ENCODE measurements around the gene HCRTR1.

HCRTR1 gene

DNA sequence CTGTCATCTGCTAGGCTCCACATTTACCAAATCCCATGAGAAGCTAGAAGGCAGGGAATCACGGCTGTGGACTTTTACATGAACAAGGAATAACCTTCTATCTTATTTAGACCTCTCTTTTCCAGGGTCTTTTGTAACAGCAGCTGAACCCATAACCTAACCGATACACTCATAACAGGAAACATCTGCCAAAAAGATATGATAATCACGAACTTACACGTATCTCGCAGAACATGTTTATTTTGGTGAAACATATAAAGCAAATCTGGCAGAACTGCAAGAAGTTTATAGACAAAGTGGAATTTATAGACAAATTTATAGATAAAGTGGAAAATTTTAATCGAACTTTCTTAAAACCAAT is 20.8 kb upstream of the HCRTR1 start:
- in situ Hi-C loops (cut with MboI; ENCODE audit: low sequenced_read_pairs), result no loop called here

DNA sequence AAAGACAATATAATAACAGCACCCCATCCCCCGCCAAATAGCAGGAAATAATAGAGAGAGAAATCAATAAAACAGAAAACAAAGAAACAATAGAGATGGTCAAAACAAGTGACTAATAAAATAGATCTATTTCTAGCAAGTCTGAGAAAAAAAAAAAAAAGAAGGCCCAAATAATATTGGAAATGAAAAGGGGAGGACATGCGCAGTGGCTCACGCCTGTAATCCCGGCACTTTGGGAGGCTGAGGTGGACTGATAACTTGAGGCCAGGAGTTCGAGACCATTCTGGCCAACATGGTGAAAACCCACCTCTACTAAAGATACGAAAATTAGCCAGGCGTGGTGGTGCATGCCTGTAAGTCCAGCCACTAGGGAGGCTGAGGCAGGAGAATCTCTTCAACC is 18.5 kb upstream of the HCRTR1 start:
- in situ Hi-C loops (cut with MboI; ENCODE audit: low sequenced_read_pairs), result no loop called here

DNA sequence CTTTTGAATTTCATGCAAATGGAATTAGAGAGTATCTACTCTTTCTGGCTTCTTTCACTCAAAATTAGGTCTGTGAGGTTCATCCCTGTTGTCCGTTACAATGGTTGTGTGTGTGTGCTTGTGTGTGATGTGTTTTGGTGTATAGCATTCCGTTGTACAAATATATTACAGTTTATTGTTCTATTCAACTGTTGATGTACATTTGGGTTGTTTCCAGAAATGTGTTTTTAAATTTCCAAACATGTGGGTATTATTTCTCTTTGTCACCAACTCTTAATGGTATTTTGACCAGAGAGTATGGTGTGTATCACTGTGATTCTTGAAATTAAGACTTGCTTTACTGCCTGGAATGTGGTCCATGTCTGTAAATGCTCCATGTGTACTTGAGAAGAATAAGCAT is 16.8 kb upstream of the HCRTR1 start:
- in situ Hi-C loops (cut with MboI; ENCODE audit: low sequenced_read_pairs), result no loop called here

- in situ Hi-C loops (cut with MboI; ENCODE audit: low sequenced_read_pairs), result no loop called here
Observed at GRCh38 chr1:31602081-31602480, 15.4 kb upstream of the HCRTR1 start.

DNA sequence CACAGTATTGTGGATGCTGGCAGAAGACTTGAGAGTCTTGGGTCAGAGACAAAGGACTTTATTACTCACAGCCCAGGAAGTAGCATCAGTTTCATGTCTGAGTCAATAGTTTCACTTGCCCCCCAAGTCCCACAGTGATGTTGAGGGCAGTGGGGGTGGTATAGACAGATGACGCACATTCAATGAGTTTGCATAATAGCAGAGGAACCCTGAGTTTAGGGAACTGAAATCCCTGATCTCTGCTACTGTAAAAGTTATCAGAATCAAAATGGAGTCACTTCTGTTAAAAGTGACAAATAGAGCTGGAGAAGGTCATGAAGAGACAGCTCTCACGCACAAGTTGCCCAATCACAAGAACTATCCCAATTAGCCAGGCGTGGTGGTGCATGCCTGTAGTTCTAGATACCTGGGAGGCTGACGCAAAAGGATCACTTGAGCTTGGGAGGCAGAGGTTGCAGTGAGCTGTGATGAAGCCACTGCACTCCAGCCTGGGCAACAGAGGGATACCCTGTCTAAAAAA is 11.5 kb upstream of the HCRTR1 start:
- in situ Hi-C loops (cut with MboI; ENCODE audit: low sequenced_read_pairs), result no loop called here

DNA sequence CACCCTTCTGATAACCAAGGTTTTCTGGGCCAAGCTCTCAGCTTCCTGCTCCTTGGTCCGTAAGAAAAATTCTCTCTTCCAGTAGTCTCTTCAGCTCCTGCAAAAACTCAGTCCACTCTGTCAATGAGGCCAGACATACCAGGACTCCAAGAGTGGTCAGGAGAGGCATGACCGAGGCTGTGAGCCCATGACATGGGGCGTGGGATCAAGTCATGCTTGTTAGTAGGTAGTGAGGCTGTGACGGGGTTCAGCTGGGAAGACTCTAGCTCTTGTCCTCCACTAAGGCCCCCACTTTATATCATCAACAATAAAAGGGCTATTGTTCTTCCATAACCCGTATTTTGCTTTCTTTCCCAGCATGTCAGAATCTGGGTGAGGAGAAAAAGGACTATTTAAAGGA is 10.1 kb upstream of the HCRTR1 start:
- in situ Hi-C loops (cut with MboI; ENCODE audit: low sequenced_read_pairs), result no loop called here

DNA sequence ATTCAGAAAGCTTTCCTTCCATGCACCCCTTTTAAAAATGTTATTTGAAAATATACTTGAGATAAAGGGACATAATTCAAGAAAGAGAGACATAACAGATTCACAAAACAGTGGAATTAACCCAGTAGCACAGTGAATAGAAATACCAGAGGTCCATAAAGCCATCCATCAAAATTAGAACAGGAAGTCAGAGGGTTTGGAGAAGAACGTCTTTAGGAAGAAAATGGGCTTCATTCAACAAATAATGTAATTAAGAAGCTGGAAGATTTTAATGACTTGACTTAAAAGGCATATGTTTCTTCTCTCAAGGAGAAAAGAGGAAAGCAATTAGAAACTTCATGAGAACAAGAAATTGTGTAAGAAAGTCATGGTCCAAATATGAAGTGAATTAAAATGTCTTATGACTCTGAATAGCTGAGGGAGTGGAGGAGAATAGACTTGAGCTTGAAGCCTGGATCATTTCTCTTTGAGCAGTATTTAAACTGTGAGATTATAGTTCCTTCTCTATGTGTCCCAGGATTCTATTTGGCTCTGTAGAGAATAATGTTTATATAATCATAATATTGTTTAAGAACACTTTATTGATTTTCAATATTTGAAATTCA is 7.9 kb upstream of the HCRTR1 start:
- in situ Hi-C loops (cut with MboI; ENCODE audit: low sequenced_read_pairs), result no loop called here

- in situ Hi-C loops (cut with MboI; ENCODE audit: low sequenced_read_pairs), result no loop called here
Observed at GRCh38 chr1:31614414-31615005, 3.0 kb upstream of the HCRTR1 start.

DNA sequence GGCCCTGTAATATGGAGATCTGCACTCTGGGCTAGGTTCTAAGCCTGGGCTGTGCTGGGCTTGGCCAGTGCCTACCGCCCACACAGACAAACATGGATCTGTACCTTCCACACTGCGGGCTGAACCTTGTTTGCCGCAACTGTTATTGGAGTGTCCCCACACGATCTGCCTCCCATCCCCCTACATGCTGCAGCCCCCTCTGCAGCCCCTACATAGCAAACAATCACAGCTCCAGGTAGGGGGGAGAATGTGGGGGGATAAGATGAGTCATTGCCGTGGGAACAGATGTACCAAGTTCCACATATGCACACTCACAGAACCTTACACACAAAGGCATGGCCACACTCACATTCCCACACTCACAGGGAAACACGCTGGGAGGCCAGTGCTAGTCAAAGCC is 2.1 kb upstream of the HCRTR1 start:
- in situ Hi-C loops (cut with MboI; ENCODE audit: low sequenced_read_pairs), result no loop called here

DNA sequence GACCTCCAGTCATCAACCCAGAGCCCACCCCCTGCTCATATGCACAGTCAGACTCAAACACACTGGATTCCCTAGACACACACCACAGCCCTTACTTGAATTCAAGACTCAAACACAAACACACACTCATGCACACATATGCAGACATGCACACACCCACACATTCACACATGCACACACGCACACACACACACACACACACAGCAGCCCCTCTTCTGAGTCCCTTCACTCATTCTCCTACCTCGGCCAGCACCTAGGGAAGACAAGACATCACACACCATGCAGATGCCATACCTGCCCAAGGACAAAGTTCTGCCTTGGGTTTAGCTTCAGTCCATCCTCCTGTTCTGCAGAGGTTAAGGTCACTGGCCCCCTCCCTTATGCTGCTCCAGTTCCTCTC is 1.6 kb upstream of the HCRTR1 start:
- in situ Hi-C loops (cut with MboI; ENCODE audit: low sequenced_read_pairs), result no loop called here

- in situ Hi-C loops (cut with MboI; ENCODE audit: low sequenced_read_pairs), result no loop called here
Observed at GRCh38 chr1:31617916-31618746, 642 bp downstream of the HCRTR1 start.

DNA sequence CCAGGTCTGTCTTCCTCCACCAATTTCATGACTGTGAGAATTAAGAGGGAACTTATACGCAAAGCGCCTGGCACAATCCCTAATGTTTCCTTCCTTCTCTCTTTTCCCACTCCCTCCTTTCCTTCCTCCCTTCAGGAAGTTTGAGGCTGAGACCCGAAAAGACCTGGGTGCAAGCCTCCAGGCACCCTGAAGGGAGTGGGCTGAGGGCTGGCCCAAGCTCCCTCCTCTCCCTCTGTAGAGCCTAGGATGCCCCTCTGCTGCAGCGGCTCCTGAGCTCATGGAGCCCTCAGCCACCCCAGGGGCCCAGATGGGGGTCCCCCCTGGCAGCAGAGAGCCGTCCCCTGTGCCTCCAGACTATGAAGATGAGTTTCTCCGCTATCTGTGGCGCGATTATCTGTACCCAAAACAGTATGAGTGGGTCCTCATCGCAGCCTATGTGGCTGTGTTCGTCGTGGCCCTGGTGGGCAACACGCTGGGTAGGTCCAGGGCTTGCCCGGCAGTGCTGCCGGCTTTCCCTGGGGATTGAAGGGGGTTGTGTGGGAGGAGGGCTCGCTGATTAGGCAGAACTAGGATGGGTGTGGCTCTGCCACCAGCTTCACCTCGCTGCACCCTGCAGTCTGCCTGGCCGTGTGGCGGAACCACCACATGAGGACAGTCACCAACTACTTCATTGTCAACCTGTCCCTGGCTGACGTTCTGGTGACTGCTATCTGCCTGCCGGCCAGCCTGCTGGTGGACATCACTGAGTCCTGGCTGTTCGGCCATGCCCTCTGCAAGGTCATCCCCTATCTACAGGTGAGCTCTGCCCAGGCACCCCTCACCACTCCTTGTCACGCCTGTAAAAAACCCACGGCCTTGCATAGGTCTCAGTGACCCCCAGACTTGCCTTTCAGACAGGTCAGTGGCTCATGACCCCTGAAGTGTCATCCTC is 1.7 kb downstream of the HCRTR1 start:
- in situ Hi-C loops (cut with MboI; ENCODE audit: low sequenced_read_pairs), result no loop called here

DNA sequence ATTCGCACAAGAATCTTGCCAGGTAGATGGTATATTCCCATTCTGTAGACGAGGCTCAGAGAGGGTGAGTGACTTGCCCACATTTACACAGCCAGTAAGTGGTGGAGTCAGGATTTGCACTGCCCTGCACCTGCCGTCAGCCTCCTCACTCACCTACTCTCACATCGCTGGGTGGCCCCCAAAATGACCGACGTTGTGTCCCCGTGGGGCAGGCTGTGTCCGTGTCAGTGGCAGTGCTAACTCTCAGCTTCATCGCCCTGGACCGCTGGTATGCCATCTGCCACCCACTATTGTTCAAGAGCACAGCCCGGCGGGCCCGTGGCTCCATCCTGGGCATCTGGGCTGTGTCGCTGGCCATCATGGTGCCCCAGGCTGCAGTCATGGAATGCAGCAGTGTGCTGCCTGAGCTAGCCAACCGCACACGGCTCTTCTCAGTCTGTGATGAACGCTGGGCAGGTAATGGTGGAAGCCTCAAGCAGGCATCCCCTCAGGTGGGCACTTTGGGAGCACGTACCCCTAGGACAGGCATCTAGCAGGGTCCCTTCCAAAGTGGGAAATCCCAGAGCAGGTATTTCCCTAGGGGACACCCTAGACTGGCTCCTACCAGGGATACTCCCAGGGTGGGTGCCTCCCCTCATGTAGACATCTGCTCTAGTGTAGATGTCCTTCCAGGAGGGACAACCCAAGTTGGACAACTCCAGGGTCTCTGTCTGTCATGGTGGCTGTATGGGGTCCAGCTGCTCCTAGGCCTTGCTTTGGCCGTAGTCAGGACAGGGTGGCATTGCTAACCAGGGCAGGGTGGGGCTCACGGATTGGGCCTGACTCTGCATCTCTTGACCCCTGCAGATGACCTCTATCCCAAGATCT is 3.4 kb downstream of the HCRTR1 start:
- in situ Hi-C loops (cut with MboI; ENCODE audit: low sequenced_read_pairs), result no loop called here

GRCh38 chr1:31621498-31621820 is 4.0 kb downstream of the HCRTR1 start:
- in situ Hi-C loops (cut with MboI; ENCODE audit: low sequenced_read_pairs), result no loop called here

DNA sequence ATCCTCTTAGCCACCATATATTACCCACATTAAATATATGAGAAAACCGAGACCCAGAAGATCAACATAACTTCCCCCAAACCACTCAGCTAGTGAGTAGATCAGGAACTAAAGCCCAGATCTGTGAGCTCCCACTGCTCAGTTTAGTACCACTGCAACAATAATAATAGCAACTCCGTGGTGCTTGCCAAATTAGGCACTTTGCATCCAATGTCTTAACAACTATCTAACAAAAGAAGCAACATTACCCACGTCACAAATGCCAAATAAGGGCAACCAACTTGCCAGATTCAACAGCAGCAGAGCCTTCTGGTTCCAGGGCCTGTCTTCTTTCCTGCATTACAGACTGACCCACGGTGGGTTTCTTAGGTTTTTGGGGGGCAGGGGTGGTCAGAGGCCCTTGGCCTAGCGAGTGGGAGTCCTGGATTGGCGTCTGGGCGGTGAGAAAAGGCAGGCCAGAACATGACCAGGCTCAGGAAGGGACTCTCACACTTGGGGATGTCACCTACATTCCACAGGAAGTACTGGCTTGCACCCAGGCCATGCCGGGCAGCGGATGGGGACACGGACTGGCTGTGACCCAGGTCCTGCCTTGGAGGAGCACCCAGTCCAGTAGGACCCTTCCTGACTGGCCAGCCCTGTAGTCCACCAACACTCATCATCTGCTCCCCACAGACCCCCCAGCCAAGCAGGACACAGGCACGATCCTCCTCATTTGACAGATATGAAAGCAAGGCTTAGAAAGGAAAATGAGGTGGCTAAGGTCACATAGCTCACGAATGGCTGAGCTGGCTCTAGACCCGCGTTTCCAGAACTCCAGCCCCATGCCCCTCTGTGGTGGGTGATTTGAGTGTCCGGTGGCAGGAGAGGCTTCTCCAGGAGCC is 4.6 kb downstream of the HCRTR1 start:
- in situ Hi-C loops (cut with MboI; ENCODE audit: low sequenced_read_pairs), result no loop called here

GRCh38 chr1:31623365-31623764 is 5.9 kb downstream of the HCRTR1 start:
- in situ Hi-C loops (cut with MboI; ENCODE audit: low sequenced_read_pairs), result no loop called here

GRCh38 chr1:31624309-31624708 is 6.8 kb downstream of the HCRTR1 start:
- in situ Hi-C loops (cut with MboI; ENCODE audit: low sequenced_read_pairs), result no loop called here

DNA sequence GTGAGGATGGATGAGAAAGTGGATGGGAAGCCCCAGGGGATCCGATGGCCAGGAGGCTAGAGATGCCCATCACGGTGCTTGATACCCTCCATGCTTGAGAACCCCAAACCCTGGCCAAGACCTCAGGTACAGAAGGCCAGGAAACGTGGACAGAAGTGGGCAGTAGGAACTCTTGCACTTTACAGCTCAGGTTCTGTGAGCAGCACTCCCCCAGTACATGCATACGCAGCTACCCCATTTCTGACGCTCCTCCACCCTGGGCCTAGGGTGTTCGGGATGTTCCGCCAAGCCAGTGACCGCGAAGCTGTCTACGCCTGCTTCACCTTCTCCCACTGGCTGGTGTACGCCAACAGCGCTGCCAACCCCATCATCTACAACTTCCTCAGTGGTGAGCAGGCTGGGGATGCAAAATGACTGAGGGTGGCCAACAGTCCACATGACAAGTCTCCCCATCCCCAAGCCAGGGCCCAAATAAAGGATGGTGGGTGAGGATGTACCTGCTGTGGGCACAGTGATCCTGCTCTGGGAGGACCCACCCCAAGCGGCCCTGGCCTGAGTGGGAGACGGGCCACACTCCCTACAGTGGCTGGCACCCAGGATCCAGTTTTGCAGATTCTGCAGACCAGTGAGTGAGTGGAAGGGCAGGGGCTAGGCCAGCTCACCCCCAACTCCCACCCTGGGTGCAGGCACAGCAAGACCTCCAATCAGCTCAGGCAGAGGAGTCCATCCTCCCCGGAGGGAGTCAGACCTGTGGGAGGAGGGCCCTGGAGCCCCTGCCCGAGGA is 7.4 kb downstream of the HCRTR1 start:
- in situ Hi-C loops (cut with MboI; ENCODE audit: low sequenced_read_pairs), result no loop called here
